HG03045 (cell line): ENCODE data around the gene MED22.
A peak's percentile ranks its signal among the peaks of the same experiment; 100 is the strongest.
"Not testable (repeated sequence)": the region's sequence is repeated elsewhere in the genome, so short reads cannot be mapped to it uniquely, and the experiment has no call there.

ENCODE experiments used
- ATAC-seq: cut with Tn5 transposase; IDR thresholded peaks from one replicate; pipeline ENCODE4 v1.9.1; 2021; ENCODE audit warnings: mild to moderate bottlenecking, moderate library complexity; ENCODE audit not compliant: unreplicated experiment

MED22 gene

GRCh38 chr9:133347985-133348717 lies at the start of gene MED22, which contains the start of gene RPL7A:
TSS of gene MED22 (minus strand) at chr9:133348131. CDS start at chr9:133346662, 1,469 bp downstream.
TSS of gene RPL7A (plus strand) at chr9:133348218. CDS start at chr9:133348244, 26 bp downstream.
- ATAC-seq, result peak; percentile 66

- no peak for ATAC-seq
These were observed 49.4 kb upstream of the MED22 start for GRCh38 chr9:133397370-133397769.

- ATAC-seq, result no peak
These were observed 49.0 kb upstream of the MED22 start for GRCh38 chr9:133396952-133397351.

- no peak for ATAC-seq
These were observed 46.8 kb upstream of the MED22 start for GRCh38 chr9:133394687-133395271.

- no peak for ATAC-seq
These were observed 45.5 kb upstream of the MED22 start for GRCh38 chr9:133393399-133393798.

GRCh38 chr9:133392308-133392707 lies 44.4 kb upstream of the MED22 start:
- ATAC-seq, result not testable (repeated sequence)

GRCh38 chr9:133391449-133391848 lies 43.5 kb upstream of the MED22 start:
- ATAC-seq, result not testable (repeated sequence)

GRCh38 chr9:133390713-133391112 lies 42.8 kb upstream of the MED22 start:
- no peak for ATAC-seq

GRCh38 chr9:133389562-133389961 lies 41.6 kb upstream of the MED22 start:
- ATAC-seq, result no peak

- no peak for ATAC-seq
These were observed 41.2 kb upstream of the MED22 start for GRCh38 chr9:133389025-133389557.

GRCh38 chr9:133387680-133388079 lies 39.7 kb upstream of the MED22 start:
- no peak for ATAC-seq

- no peak for ATAC-seq
These were observed 38.4 kb upstream of the MED22 start for GRCh38 chr9:133386338-133386737.

- ATAC-seq, result no peak
These were observed 37.5 kb upstream of the MED22 start for GRCh38 chr9:133385452-133385851.

- no peak for ATAC-seq
These were observed 36.9 kb upstream of the MED22 start for GRCh38 chr9:133384736-133385321.

GRCh38 chr9:133383438-133383837 lies 35.5 kb upstream of the MED22 start:
- no peak for ATAC-seq

GRCh38 chr9:133382507-133383141 lies 34.7 kb upstream of the MED22 start:
- no peak for ATAC-seq

GRCh38 chr9:133380734-133381133 lies 32.8 kb upstream of the MED22 start:
- no peak for ATAC-seq

- no peak for ATAC-seq
These were observed 31.5 kb upstream of the MED22 start for GRCh38 chr9:133379153-133380086.

- no peak for ATAC-seq
These were observed 30.6 kb upstream of the MED22 start for GRCh38 chr9:133378408-133378962.

GRCh38 chr9:133377721-133378216 lies 29.8 kb upstream of the MED22 start:
- no peak for ATAC-seq
